HEK293T (cell line): ENCODE data around the gene CAMK1.

Source experiments
- CTCF ChIA-PET: fragments of 350-600 bp; formaldehyde crosslinking; extraction: SDS; loops from one replicate; lab custom pipeline; 2021; ENCODE audit warnings: antibody characterized with exemption, inconsistent platforms; lab: Yijun Ruan, JAX
- POLR2A ChIA-PET: fragments of 350-600 bp; formaldehyde crosslinking; extraction: SDS; loops from one replicate; lab custom pipeline; 2020; ENCODE audit warnings: antibody characterized with exemption, inconsistent platforms; lab: Yijun Ruan, JAX
- DNase-seq: peaks from one replicate; pipeline ENCODE4 v3.0.0; 2012; ENCODE audit warnings: mixed read lengths; ENCODE audit errors: extremely low spot score
- ARNT ChIP-seq: fragments of 450-650 bp; IDR thresholded peaks from 2 replicates; pipeline ENCODE4 v1.6.1; 2017; ENCODE audit warnings: mild to moderate bottlenecking
- BHLHE40 ChIP-seq: fragments of 450-650 bp; IDR thresholded peaks from 2 replicates; pipeline ENCODE4 v1.6.1; 2016; ENCODE audit warnings: mild to moderate bottlenecking, moderate library complexity, borderline replicate concordance
- CTBP1 ChIP-seq: fragments of 450-650 bp; IDR thresholded peaks from 2 replicates; pipeline ENCODE4 v1.6.1; 2016; ENCODE audit warnings: borderline replicate concordance
- ELF4 ChIP-seq: fragments of 450-650 bp; IDR thresholded peaks from 2 replicates; pipeline ENCODE4 v1.6.1; 2017; ENCODE audit warnings: antibody characterized with exemption
- FOXA1 ChIP-seq: fragments of 450-650 bp; IDR thresholded peaks from 2 replicates; pipeline ENCODE4 v1.6.1; 2016; ENCODE audit warnings: mild to moderate bottlenecking
- FOXK2 ChIP-seq: fragments of 450-650 bp; IDR thresholded peaks from 2 replicates; pipeline ENCODE4 v1.6.1; 2016; ENCODE audit warnings: mild to moderate bottlenecking
- FOXM1 ChIP-seq: fragments of 450-650 bp; IDR thresholded peaks from 2 replicates; pipeline ENCODE4 v1.6.1; 2017; ENCODE audit warnings: mild to moderate bottlenecking, borderline replicate concordance
- HDGF ChIP-seq: fragments of 450-650 bp; IDR thresholded peaks from 2 replicates; pipeline ENCODE4 v1.6.1; 2017; ENCODE audit warnings: antibody characterized with exemption, borderline replicate concordance
- L3MBTL2 ChIP-seq: fragments of 450-650 bp; conservative IDR thresholded peaks from 2 replicates; pipeline ENCODE4 v1.6.1; 2016; ENCODE audit warnings: mild to moderate bottlenecking
- LEF1 ChIP-seq: fragments of 450-650 bp; IDR thresholded peaks from 2 replicates; pipeline ENCODE4 v1.6.1; 2017; ENCODE audit warnings: mild to moderate bottlenecking, borderline replicate concordance
- NFRKB ChIP-seq: fragments of 450-650 bp; IDR thresholded peaks from 2 replicates; pipeline ENCODE4 v1.6.1; 2016; ENCODE audit warnings: mild to moderate bottlenecking, moderate library complexity
- SP1 ChIP-seq: fragments of 450-650 bp; IDR thresholded peaks from 2 replicates; pipeline ENCODE4 v1.6.1; 2017
- SUZ12 ChIP-seq: fragments of 450-650 bp; IDR thresholded peaks from 2 replicates; pipeline ENCODE4 v1.6.1; 2016; ENCODE audit warnings: mild to moderate bottlenecking
- TARDBP ChIP-seq: fragments of 450-650 bp; IDR thresholded peaks from 2 replicates; pipeline ENCODE4 v1.6.1; 2016
- ZNF384 ChIP-seq: fragments of 450-650 bp; IDR thresholded peaks from 2 replicates; pipeline ENCODE4 v1.6.1; 2016
- TF ChIP-seq, protein P1 (sequence below): fragments of 450-650 bp; IDR thresholded peaks from 2 replicates; pipeline ENCODE4 v1.6.1; 2016

Gene CAMK1

DNA sequence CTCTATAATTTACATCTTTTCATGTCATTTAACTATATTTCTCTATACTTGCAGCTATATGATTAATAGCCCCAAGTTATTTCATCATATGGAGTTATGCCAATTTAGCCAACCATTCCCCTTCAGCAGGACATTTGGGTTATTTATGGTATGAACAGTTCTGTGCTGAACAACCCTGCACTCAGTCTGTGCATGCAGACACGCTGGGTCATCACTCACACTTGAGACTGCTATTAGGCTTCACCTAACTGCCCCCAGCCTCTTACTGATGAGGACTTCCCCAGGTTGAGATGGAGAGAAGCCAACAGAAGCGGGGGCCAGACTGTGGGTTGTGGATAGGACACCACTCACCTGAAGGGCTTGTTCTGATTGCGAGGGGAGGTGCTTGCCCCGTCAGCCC, 15.2 kb upstream of the CAMK1 start:
- CTCF ChIA-PET, result no interaction called here
- POLR2A ChIA-PET, result interaction anchor here (1.0 kb wide), 1 partner anchor 15 kb away, joined by 3 read pairs; the partner anchor contains the start of gene CAMK1

DNA sequence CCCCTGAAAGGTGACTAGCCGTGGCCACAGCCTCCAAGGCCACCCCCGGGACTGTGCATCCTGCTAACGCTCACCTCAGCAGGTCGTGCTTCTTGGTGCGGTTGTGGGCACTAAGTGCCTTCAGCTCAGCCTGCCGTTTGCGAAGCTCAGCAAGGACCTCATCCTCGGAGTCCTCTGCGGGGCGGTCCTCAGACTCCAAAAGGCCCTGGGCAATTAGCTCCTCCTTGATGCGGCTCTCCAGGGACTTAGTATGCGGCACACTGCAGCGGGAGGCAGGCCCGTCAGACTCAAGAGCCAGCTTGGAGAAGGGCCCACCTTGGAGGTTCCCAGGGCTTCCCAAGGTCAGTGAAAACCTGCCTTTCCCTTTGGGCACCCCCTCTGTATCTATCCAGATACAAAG, 14.2 kb upstream of the CAMK1 start:
- no peak for DNase-seq
- TF ChIP-seq FOXK2 (no peak), ZNF384 (no peak), TARDBP (no peak), BHLHE40 (no peak), FOXM1 (no peak), ELF4 (no peak), FOXA1 (no peak), SP1 (no peak), SUZ12 (no peak), L3MBTL2 (no peak), LEF1 (no peak), ARNT (no peak), HDGF (no peak), NFRKB (no peak), CTBP1 (no peak)
- TF ChIP-seq, protein P1, sequence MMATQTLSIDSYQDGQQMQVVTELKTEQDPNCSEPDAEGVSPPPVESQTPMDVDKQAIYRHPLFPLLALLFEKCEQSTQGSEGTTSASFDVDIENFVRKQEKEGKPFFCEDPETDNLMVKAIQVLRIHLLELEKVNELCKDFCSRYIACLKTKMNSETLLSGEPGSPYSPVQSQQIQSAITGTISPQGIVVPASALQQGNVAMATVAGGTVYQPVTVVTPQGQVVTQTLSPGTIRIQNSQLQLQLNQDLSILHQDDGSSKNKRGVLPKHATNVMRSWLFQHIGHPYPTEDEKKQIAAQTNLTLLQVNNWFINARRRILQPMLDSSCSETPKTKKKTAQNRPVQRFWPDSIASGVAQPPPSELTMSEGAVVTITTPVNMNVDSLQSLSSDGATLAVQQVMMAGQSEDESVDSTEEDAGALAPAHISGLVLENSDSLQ, result no peak
- POLR2A ChIA-PET, result interaction anchor here (0.7 kb wide), 1 partner anchor 9 kb away, joined by 4 read pairs; the partner anchor contains the start of gene ARPC4
- CTCF ChIA-PET, result no interaction called here

More for the DNA sequence above, 15.2 kb upstream of the CAMK1 start:
- TF ChIP-seq ELF4 (no peak), SP1 (no peak), FOXA1 (no peak), CTBP1 (no peak), FOXK2 (no peak)
- no peak for DNase-seq

DNA sequence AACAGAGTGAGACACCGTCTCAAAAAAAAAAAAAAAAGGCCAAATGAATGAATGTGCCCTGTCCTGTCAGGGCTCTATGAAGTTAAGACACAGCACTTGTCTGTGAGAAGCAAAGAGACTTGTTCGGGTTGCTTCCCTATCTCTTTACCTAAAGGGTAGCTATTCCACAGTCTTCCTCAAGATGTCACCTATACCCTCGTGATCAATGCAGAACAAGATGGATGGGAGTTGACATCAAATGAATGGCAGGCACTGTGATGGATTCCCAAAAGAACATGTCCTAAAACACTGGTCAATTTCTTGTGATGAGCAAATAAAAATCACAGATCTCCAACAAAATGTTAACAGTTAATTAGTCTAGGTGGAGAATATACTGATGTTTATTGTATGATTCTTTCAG, 13.0 kb upstream of the CAMK1 start:
- CTCF ChIA-PET, result interaction anchor here (0.7 kb wide), 1 partner anchor 173 kb away, joined by 3 read pairs; no protein-coding TSS in a partner anchor
- TF ChIP-seq, protein P1, result peak; percentile 74
- TF ChIP-seq ELF4 (no peak), CTBP1 (no peak)
- no peak for DNase-seq
- POLR2A ChIA-PET, result interaction anchor here (2.6 kb wide), 1 partner anchor 10 kb away, joined by 8 read pairs; the partner anchor contains the start of genes ARPC4 and TADA3

DNA sequence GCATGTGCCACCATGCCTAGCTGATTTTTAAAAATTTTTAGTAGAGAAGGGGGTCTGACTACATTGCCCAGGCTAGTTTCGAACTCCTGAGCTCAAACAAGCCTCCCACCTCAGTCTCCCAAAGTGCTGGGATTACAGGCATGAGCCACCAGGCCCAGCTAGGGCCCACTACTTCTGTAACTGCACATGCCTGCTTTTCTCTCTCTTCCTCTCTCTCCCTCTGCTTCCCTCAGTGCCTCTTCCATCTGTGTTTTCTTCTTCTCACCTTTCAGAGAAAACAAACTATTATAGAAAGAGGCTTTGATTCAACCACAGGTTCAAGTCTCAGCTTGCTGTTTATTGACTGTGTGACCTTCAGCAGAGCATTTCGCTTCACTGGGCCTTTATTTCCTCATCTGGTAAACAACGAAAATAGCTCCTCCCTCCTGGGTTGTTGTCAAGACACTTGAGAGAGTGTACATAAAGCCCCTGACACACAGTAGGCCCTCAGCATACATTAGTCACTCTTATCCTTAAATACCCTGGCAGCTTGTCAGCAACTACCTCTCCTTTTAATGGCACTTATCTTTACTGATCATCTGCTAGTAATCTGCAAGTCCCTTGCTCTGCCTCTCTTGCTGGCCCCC, 12.3 kb upstream of the CAMK1 start:
- no peak for DNase-seq
- CTCF ChIA-PET, result interaction anchor here (0.6 kb wide), 1 partner anchor 126 kb away, joined by 3 read pairs; no protein-coding TSS in a partner anchor
- TF ChIP-seq SUZ12 (no peak), FOXK2 (no peak), L3MBTL2 (no peak), CTBP1 (no peak), ZNF384 (no peak), SP1 (no peak), FOXA1 (no peak), FOXM1 (no peak), LEF1 (no peak), TARDBP (no peak), BHLHE40 (no peak), ELF4 (no peak), ARNT (no peak), HDGF (no peak)
- TF ChIP-seq, protein P1, result no peak
- POLR2A ChIA-PET, result interaction anchor here (2.6 kb wide), 1 partner anchor 11 kb away, joined by 8 read pairs; the partner anchor contains the start of genes ARPC4 and TADA3

DNA sequence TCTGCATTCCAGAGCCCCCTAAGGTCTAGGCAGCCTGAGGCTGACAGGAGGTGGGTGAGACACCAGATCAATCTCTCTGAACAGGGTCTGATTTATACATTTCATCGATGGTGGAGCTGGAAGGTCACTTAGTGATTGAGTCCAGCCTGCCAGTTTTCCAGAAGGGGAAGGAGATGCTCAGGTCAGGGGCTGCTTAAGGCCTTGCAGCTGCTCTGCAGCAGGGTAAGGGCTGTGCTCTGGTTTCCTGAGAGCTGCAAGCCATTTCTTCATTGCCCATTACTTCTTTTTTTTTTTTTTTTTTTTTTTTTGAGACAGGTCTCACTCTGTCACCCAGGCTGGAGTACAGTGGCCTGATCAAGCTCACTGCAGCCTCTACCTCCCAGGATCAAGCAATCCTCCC, 11.8 kb upstream of the CAMK1 start:
- ChIA-PET POLR2A (interaction anchor here (2.6 kb wide), 1 partner anchor 11 kb away, joined by 8 read pairs; the partner anchor contains the start of genes ARPC4 and TADA3), CTCF (interaction anchor here (0.6 kb wide), 1 partner anchor 126 kb away, joined by 3 read pairs; no protein-coding TSS in a partner anchor)
- TF ChIP-seq TARDBP, result no peak
- TF ChIP-seq SP1, result no peak
- TF ChIP-seq, protein P1, result no peak
- no peak for TF ChIP-seq HDGF
- no peak for TF ChIP-seq FOXK2
- TF ChIP-seq FOXA1, result no peak
- TF ChIP-seq BHLHE40, result no peak
- no peak for TF ChIP-seq LEF1
- no peak for DNase-seq

DNA sequence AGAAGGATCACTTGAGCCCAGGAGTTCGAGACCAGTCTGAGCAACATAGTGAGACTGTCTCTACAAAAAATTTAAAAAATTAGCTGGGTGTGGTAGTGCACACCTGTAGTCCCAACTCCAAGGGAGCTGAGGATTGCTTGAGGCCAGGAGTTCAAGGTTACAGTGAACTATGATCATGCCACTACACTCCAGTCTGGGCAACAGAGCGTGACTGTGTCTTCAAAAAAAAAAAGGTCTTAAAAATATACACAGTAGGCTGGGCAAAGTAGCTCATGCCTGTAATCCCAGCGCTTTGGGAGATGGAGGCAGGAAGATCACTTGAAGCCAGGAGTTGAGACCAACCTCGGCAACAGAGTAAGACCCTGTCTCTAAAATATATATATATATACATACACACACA, 11.2 kb upstream of the CAMK1 start:
- TF ChIP-seq SP1 (no peak), FOXK2 (no peak), SUZ12 (no peak), HDGF (no peak), CTBP1 (no peak), NFRKB (no peak), FOXM1 (no peak), ARNT (no peak), TARDBP (no peak), L3MBTL2 (no peak), BHLHE40 (no peak), ELF4 (no peak), ZNF384 (no peak), FOXA1 (no peak), LEF1 (no peak)
- TF ChIP-seq, protein P1, result no peak
- POLR2A ChIA-PET, result interaction anchor here (2.6 kb wide), 1 partner anchor 12 kb away, joined by 8 read pairs; the partner anchor contains the start of genes ARPC4 and TADA3
- CTCF ChIA-PET, result no interaction called here
- DNase-seq, result no peak
